Activated B cell treated with CpG ODN at 0.5 μM for 24 hours (primary cell): ENCODE results near the gene GALNT4. TPM values are rescaled to one million over a fixed set of nuclear protein-coding genes. Genes with fewer than 3 reads are reported as not detected.

ENCODE experiments used
- ATAC-seq: fragments of 200-7000 bp; cut with Tn5 transposase; one replicate; pipeline ENCODE4 v1.10.0; 2021; ENCODE audit warnings: low read depth, mild to moderate bottlenecking, moderate library complexity
- CTCF ChIA-PET: fragments of 350-600 bp; sonication (Branson Sonifier 250); formaldehyde crosslinking; loops from one replicate; lab custom pipeline; 2021; ENCODE audit warnings: antibody characterized with exemption; lab: Charles Lee
- POLR2A ChIA-PET: fragments of 350-600 bp; sonication (Branson Sonifier 250); formaldehyde crosslinking; loops from one replicate; lab custom pipeline; 2021; ENCODE audit warnings: antibody characterized with exemption; lab: Charles Lee
- DNase-seq: peaks from one replicate; pipeline ENCODE4 v3.0.0; 2022
- H3K27ac Mint-ChIP-seq: one replicate; pipeline ENCODE4 v1.8.0; 2020; ENCODE audit warnings: mixed read lengths
- H3K27me3 Mint-ChIP-seq: one replicate; pipeline ENCODE4 v1.8.0; 2021; ENCODE audit warnings: mixed read lengths
- H3K36me3 Mint-ChIP-seq: one replicate; pipeline ENCODE4 v1.8.0; 2021; ENCODE audit warnings: low read depth, mixed read lengths
- H3K4me1 Mint-ChIP-seq: one replicate; pipeline ENCODE4 v1.8.0; 2021; ENCODE audit warnings: mixed read lengths
- H3K4me3 Mint-ChIP-seq: one replicate; pipeline ENCODE4 v1.8.0; 2020; ENCODE audit warnings: mild to moderate bottlenecking, mixed read lengths
- H3K9me3 Mint-ChIP-seq: one replicate; pipeline ENCODE4 v1.8.0; 2020; ENCODE audit warnings: mixed read lengths
- intact Hi-C: fragments of 100-400 bp; cut with micrococcal nuclease; formaldehyde crosslinking; loops from one replicate; pipeline ENCODE4 v1.15.1; 2024
- total RNA-seq: library from RNA; stranded (reverse); gene quantifications from 2 replicates; pipeline ENCODE4 v1.2.3, GENCODE V29; 2022
- TF ChIP-seq, protein P1 (sequence below): fragments of 200-600 bp; IDR thresholded peaks from one replicate; pipeline ENCODE4 v1.8.0; 2022; ENCODE audit warnings: antibody characterized with exemption, mild to moderate bottlenecking

Gene GALNT4
- total RNA-seq, 1 donor from 2014 or later, result 6.2 TPM

DNA sequence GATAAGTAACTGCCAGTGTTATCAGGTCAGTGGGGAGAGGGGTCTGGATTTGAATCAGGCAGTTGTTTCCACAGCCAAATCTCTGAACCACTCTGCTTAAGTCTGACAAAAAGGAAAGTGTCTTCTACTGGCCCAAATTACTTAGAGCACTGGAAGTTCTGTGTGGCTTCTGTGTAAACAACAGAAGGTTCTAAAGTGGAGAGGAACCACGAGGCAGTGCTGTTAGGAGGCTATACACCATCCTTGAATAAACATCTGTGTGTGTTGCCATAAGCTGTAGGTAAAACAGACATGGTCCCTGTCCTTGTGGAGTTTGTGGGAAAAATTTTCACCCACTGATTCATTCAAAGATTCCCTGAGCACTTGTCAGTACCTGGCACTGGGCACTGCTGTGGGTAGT, 50.0 kb downstream of the GALNT4 start:
- Mint-ChIP-seq H3K4me1 (peaks cover 19% of the 10 kb centered on the region), H3K4me3 (no peak overlapping the region), H3K27me3 (no peaks in the 10 kb centered on the region), H3K9me3 (no peaks in the 10 kb centered on the region), H3K27ac (no peak overlapping the region), H3K36me3 (peaks cover 1% of the 10 kb centered on the region)
- no peak for DNase-seq
- no peak for ATAC-seq
- TF ChIP-seq, protein P1, sequence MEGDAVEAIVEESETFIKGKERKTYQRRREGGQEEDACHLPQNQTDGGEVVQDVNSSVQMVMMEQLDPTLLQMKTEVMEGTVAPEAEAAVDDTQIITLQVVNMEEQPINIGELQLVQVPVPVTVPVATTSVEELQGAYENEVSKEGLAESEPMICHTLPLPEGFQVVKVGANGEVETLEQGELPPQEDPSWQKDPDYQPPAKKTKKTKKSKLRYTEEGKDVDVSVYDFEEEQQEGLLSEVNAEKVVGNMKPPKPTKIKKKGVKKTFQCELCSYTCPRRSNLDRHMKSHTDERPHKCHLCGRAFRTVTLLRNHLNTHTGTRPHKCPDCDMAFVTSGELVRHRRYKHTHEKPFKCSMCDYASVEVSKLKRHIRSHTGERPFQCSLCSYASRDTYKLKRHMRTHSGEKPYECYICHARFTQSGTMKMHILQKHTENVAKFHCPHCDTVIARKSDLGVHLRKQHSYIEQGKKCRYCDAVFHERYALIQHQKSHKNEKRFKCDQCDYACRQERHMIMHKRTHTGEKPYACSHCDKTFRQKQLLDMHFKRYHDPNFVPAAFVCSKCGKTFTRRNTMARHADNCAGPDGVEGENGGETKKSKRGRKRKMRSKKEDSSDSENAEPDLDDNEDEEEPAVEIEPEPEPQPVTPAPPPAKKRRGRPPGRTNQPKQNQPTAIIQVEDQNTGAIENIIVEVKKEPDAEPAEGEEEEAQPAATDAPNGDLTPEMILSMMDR, result no peak
- intact Hi-C loops, result loop anchor here (5.0 kb wide), 1 partner anchor 628 kb away; no protein-coding TSS in a partner anchor
- CTCF ChIA-PET, result no interaction called here
- POLR2A ChIA-PET, result interaction anchor here (2.2 kb wide), 1 partner anchor 49 kb away, joined by 4 read pairs; the partner anchor contains the start of gene GALNT4

Other genes starting within 250 kb of the GALNT4 start
- 1.6 and 1.8 TPM in 2 replicates for gene DUSP6, start 172.3 kb downstream of the GALNT4 start, total RNA-seq
- 21.7 and 27.3 TPM in 2 replicates for gene POC1B, start 1.3 kb upstream of the GALNT4 start, total RNA-seq
- gene ATP2B1, start 184.0 kb upstream of the GALNT4 start, total RNA-seq, result 110 and 136 TPM in 2 replicates